IPS-18a (cell line): ENCODE data around the gene ZNF385C.

Source experiments
- H3K27ac ChIP-seq: one replicate; pipeline ENCODE4 v1.5.1; 2013; ENCODE audit warnings: low read length
- H3K27me3 ChIP-seq: one replicate; pipeline ENCODE4 v1.6.1; 2013; ENCODE audit warnings: mild to moderate bottlenecking, low read length; ENCODE audit not compliant: control insufficient read depth, insufficient read depth
- H3K36me3 ChIP-seq: one replicate; pipeline ENCODE4 v1.6.1; 2013; ENCODE audit warnings: low read depth, low read length; ENCODE audit not compliant: control insufficient read depth
- H3K4me1 ChIP-seq: one replicate; pipeline ENCODE4 v1.6.1; 2013; ENCODE audit warnings: low read depth, low read length; ENCODE audit not compliant: control insufficient read depth
- H3K4me3 ChIP-seq: one replicate; pipeline ENCODE4 v1.5.1; 2013; ENCODE audit warnings: low read length
- H3K9ac ChIP-seq: one replicate; pipeline ENCODE4 v1.6.1; 2013; ENCODE audit warnings: mild to moderate bottlenecking, low read length, moderate library complexity
- H3K9me3 ChIP-seq: one replicate; pipeline ENCODE4 v1.6.1; 2013; ENCODE audit warnings: low read depth, low read length; ENCODE audit not compliant: control insufficient read depth

The ZNF385C gene

DNA sequence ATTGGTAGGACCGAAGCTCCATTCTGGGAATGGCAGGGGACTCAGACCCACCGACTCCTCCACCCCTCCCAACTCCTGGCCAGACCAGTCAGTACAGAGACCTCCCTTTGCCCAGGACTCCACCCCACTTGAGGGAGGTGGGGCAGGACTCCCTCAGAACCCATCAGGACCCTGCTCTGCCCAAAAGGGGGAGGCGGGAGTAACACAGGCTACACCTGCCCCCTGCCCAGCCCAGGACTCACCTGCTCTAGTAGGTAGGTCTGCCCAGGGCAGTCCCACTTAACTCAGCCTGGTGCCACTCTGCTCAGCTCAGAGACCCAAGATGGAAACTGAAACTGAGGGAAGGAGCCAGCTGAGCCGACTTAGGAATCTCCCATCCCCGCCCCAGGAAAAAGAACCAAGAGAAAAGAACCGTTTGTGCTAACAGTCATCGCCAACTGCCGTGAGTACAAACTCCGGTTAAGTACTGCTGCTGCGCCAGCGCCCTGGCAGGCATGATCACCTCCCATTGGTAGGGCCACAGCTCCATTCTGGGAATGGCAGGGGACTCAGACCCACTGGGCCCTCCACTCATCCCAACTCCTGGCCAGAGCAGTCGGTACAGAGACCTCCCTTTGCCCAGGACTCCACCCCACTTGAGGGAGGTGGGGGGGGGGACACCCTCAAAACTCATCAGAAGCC is 13.7 kb upstream of the ZNF385C start:
- no peaks in the 10 kb centered on the region for H3K9me3 ChIP-seq
- H3K4me1 ChIP-seq = peaks cover 6% of the 10 kb centered on the region
- H3K27ac ChIP-seq = no peak overlapping the region
- H3K4me3 ChIP-seq = no peak overlapping the region
- no peak overlapping the region for H3K9ac ChIP-seq
- H3K27me3 ChIP-seq = no peaks in the 10 kb centered on the region
- peaks cover 9% of the 10 kb centered on the region for H3K36me3 ChIP-seq

DNA sequence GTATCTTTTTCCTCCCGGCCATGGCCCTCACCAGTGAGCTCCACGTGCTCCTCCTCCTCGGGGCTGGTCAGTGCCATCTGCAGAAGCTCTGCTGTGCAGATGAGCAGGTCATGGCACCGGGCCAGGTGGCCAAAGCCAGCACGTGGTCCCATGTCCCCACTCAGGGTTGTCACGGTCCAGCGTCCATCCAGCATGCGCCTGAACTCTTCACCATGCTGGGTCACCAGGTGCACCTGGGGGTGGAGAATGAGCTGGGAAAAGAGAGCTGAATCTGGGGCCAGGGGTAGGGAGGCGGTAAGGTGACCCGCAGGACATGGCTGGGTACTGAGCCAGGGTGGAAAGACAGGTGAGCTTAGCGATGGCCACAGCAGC is 13.0 kb upstream of the ZNF385C start:
- Histone ChIP-seq H3K9ac (no peak overlapping the region), H3K27ac (no peak overlapping the region), H3K36me3 (peaks cover 9% of the 10 kb centered on the region), H3K27me3 (no peaks in the 10 kb centered on the region), H3K4me3 (no peak overlapping the region), H3K9me3 (no peaks in the 10 kb centered on the region), H3K4me1 (peaks cover 6% of the 10 kb centered on the region)

DNA sequence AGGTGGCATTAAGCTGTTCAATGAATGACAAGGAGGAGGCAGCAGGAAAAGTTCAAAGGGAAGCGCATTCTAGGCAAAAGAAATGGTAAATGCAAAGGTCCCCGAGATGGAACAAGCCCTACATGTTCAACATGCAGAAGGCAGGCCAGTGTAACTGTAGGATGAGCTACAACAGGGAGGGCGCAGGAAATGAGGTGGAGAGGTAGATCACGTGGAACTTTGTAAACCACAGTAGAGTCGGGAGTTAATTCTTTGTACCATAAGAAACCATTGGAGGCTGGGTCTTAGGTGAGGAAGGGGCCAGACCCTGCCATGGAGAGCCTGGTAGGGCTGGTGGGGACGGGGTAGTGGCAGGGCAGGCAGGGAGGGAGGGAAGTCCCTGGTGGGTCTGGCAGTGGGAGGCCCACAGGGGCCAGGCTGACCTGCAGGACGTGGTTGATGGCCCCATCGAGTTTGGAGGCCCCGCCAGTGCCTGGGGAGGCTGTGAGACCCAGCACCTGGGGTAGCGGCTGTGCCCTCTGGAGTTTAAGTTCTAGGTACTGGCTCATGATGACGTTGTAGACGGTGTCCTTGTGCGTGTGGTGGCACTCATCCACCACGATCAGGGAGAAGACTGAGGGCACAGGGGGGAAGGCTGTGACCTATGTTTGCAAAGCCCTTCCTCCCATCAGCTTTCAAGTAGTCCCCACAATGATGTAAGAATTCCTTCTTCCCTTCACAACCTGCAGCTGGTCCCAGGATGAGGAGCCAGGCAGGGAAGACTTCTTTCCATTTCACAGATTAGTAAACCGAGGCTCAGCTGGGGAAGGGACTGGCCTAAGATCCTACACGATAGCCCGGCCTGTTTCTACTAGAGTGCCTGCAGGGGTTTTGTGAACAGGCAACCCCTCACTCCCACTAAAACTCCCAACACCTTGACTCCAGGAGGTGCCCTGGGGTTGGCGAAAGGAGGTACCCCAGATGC is 12.3 kb upstream of the ZNF385C start:
- Histone ChIP-seq H3K4me3 (no peak overlapping the region), H3K4me1 (peaks cover 6% of the 10 kb centered on the region), H3K27ac (no peak overlapping the region), H3K36me3 (peaks cover 7% of the 10 kb centered on the region), H3K9ac (no peak overlapping the region), H3K9me3 (no peaks in the 10 kb centered on the region), H3K27me3 (no peaks in the 10 kb centered on the region)

DNA sequence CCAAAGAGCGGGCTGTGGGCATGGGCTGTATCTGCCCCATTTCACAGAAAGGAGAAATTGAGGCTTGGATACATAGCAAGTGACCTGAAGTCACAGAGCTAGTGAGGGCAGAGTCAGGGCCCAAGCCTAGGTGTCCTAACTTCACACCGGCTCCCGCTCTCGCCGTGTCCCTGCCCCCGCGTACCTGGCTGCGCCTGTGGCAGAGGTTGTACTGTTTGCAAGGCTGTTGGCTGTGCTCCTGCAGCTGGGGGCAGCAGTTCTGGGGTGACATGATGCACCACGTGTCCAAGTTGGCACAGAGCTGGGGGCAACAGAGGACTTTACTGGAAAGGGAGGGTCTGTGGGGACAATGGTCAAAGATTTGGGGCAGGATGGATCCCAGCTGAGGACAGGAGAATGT is 10.8 kb upstream of the ZNF385C start:
- no peak overlapping the region for H3K27ac ChIP-seq
- peaks cover 6% of the 10 kb centered on the region for H3K4me1 ChIP-seq
- H3K9ac ChIP-seq = no peak overlapping the region
- no peak overlapping the region for H3K4me3 ChIP-seq
- H3K9me3 ChIP-seq = no peaks in the 10 kb centered on the region
- no peaks in the 10 kb centered on the region for H3K27me3 ChIP-seq
- H3K36me3 ChIP-seq = peaks cover 4% of the 10 kb centered on the region

DNA sequence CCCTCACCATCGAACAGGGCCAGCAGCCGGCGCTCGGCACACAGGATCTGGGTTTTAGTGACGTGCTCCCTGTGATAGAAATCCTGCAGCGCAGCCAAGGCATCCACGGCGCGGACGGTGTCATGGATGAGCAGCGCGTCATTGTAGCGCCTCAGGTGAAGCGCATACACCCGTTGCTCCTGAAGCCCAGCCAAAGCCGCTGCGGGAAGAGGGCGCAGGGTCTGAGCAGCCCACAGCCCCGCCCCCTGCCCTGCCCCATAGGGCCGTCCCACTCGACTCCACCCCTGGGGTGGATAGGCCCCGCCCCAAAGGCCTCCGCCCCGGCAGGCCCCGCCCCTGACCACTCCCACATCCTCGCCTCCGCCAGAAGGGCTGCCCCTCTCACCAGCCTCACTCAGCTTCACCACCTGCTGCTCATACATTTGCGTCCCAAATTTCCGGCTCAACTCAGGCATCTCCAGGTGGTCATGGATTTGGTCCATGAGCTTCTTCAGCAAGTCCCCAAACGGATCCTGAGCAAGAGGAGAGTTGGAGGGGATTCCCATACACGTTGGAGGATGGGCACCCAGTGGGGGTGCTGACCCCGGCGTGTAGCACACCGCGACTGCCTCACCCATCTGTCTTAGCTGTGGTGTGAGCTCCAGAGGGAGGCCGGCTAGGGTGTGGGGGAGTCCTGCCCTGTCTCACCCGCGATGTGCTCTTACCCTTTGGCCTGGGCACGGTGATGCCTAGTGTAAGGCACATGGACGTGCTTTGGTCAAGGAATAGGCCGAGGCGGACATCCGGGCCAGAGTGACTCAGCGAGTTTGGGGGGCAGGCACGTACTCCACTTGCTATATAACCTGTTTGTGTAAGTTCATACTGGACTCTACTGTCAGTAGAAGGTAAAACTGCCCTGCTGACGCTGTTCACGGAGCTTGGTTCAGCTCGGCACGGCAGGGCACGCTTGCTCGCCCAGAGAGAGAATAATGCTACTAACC is 9.6 kb upstream of the ZNF385C start:
- Histone ChIP-seq H3K4me3 (peak overlapping the region; percentile 59), H3K36me3 (no peaks in the 10 kb centered on the region)

DNA sequence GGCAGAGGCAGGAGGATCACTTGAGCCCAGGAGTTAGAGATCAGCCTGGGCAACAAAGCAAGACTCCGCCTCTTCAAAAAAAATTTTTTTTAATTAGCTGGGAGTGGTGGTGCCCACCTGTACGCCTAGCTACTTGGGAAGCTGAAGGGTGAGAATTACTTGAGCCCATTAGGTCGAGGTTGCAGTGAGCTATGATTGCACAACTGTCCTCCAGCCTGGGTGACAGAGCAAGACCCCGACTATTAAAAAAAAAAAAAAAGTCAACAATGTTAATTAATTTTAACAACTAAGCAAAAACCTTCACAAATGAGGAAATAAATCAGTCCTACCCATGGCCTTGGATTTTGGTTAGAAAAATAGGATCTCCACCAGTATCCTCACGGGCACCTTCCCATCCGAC is 8.9 kb upstream of the ZNF385C start:
- H3K4me3 ChIP-seq = peak overlapping the region; percentile 59
- no peak overlapping the region for H3K27ac ChIP-seq
- no peaks in the 10 kb centered on the region for H3K36me3 ChIP-seq
- peaks cover 6% of the 10 kb centered on the region for H3K4me1 ChIP-seq
- H3K9ac ChIP-seq = no peak overlapping the region
- no peaks in the 10 kb centered on the region for H3K9me3 ChIP-seq
- no peaks in the 10 kb centered on the region for H3K27me3 ChIP-seq

More for the DNA sequence above, 9.6 kb upstream of the ZNF385C start:
- no peaks in the 10 kb centered on the region for H3K9me3 ChIP-seq
- H3K27me3 ChIP-seq = no peaks in the 10 kb centered on the region
- peak overlapping the region; percentile 1 for H3K9ac ChIP-seq
- no peak overlapping the region for H3K27ac ChIP-seq
- peaks cover 6% of the 10 kb centered on the region for H3K4me1 ChIP-seq

DNA sequence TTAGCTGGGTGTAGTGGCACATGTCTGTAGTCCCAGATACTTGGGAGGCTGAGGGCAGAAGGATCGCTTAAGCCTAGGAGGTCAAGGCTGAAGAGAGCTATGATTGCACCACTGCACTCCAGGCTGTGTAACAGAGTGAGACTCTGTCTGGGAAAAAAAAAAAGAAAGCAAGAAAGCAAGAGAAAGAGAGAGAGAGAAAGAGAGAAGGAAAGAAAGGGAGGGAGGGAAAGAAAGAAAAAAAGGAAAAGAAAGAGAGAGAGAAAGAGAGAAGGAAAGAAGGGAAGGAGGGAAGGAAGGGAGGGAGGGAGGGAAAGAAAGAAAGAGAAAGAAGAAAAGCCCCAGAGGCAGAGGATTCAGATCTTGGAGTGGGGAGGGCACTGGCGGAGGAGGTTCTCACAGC is 7.7 kb upstream of the ZNF385C start:
- Histone ChIP-seq H3K4me1 (peaks cover 6% of the 10 kb centered on the region), H3K9ac (no peak overlapping the region), H3K9me3 (no peaks in the 10 kb centered on the region), H3K27ac (no peak overlapping the region), H3K4me3 (no peak overlapping the region), H3K36me3 (no peaks in the 10 kb centered on the region), H3K27me3 (no peaks in the 10 kb centered on the region)

DNA sequence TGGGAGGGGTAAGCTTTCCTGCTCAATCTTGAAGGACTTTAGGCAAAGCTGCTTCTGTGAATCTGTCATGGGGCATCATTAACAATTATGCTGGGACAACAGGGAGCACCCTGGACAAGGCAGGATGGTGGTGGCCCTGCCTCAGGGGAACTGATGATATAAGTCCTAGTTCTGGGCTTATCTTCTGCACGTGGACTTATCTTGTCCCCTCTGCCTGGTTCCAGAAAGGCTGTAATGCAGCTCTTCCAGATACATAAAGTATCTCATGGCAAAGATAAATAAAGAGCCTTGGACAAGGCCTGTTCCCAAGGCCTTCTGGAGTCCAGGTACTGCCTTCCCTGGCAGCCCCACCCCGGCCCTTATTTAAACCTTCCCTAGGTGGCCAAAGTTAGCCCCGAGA is 6.0 kb upstream of the ZNF385C start:
- no peak overlapping the region for H3K4me3 ChIP-seq
- no peak overlapping the region for H3K27ac ChIP-seq
- H3K36me3 ChIP-seq = no peaks in the 10 kb centered on the region
- no peak overlapping the region for H3K9ac ChIP-seq
- no peaks in the 10 kb centered on the region for H3K27me3 ChIP-seq
- peaks cover 6% of the 10 kb centered on the region for H3K4me1 ChIP-seq
- no peaks in the 10 kb centered on the region for H3K9me3 ChIP-seq

DNA sequence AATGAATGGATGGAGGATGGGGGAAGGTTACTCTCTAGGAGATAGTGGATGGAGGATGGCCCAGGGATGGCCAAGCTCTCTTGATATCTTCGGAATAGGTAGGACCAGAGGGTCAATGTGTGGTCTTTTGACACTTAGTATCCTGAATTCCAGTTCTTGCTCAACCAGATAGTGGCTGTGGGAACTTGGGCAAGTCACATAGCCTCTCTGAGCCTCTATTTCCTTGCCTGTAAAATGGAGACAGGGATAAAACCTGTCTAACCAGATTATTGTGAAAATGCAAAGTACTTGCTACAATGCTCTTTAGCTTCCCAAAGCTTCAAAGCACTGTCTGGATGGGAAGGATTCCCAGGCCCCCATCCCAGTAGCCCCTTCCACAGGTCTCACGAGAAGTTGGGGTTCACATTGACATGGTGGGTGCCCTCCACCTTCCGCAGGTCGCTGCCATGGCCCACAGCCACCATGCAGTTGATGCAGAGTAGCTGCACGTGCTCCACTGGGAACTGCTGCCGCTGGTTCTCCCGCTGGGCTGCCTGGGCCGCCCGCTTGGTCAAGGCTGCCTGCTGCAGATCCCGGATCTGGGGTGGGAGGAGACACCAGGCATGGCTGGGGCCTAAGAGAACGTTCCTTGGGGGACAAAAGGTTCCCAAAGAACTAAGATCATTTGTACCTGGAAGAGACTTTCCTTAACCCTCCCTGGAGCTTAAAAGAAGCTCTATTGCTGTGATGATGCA is 5.1 kb upstream of the ZNF385C start:
- H3K27ac ChIP-seq = no peak overlapping the region
- no peaks in the 10 kb centered on the region for H3K27me3 ChIP-seq
- peaks cover 12% of the 10 kb centered on the region for H3K4me1 ChIP-seq
- no peaks in the 10 kb centered on the region for H3K9me3 ChIP-seq
- no peak overlapping the region for H3K9ac ChIP-seq
- H3K4me3 ChIP-seq = no peak overlapping the region
- H3K36me3 ChIP-seq = no peaks in the 10 kb centered on the region

DNA sequence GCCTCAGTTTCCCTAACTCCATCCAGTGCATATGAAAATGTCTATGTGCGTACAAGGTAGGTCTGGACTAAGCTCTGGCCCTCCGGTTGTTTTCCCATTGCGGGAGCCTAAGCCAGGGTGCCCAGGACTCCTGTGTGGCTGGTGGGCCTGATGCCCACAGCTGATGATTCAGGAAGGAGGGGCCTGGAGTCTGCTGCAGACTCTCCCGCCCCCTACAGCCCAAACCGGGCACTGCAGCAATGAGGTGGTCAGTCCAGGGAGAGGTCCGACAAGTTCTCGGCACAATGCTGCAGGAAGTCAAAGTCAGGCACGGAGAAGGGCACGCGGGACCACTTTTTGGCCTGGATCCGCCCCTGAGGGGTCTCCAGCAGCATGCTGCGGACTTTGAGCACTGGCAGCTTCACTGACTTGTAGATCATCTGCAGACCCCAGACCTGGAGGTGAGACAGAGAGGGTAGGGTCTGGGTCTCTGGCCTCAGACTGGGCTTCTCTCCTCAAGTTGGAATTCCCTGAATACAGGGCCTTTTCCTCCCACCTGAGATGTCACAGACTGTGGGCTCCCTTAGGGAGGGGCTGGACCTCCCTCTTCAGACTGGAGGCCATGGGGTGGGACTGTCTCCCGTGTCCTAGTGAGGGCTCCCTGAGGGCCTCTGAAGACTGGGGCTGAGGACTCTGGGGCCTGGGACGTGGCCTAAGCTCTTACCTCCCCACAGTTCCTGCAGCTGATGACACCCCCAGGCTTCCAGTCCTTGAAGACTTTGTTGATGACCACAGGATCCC is 3.4 kb upstream of the ZNF385C start:
- no peak overlapping the region for H3K27ac ChIP-seq
- peaks cover 14% of the 10 kb centered on the region for H3K4me1 ChIP-seq
- no peak overlapping the region for H3K9ac ChIP-seq

More for the DNA sequence above, 3.4 kb upstream of the ZNF385C start:
- Histone ChIP-seq H3K36me3 (no peaks in the 10 kb centered on the region), H3K4me3 (no peak overlapping the region), H3K9me3 (no peaks in the 10 kb centered on the region), H3K27me3 (peaks cover 15% of the 10 kb centered on the region)
